ENCODE results near the gene ATP4B. TPM values are rescaled to one million over a fixed set of nuclear protein-coding genes. Genes with fewer than 3 reads are reported as not detected.
A peak's percentile ranks its signal among the peaks of the same experiment; 100 is the strongest.

Gene ATP4B
- total and polyA plus RNA-seq, 3 experiments from 2014 or later: not detected

DNA sequence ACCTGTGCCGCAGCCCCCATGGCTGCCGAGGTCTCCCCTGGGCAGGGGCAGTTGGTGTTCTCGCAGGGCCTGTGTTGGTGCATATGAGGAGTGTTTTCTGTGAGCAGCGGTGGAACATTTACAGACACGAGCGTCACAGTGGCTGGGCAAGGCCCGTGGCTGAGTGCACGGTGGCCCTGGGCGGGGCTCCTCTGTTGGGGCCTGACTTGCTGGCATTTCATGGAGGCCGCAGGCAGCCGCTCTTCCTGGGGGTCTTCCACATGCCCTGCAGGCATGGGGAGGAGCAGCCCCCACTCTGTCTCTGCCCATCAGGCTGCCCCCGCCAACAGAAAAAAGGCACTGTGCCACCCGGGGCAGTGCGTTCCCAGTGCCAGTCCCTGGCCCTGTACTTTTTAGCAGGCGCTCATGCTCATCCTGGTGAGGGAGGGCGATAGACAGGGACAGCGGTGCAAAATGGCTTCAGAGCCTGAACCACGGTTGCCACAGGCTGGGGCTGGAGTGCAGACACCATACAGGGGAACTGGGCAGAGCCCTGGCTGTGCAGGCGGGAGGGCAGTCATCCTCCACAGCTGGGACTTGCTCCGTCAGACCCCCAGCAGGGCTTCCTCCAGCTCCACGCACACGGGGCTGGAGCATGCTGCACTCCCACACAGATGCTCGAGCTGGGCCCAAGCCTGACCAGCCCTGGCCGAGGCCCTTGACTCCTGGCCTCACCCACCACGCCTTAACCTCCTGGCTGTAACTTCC is 49.9 kb downstream of the ATP4B start:
- Histone ChIP-seq H3K27ac (ENCODE audit: low read depth, low read length) (no peak overlapping the region), H3K4me3 (ENCODE audit: low read length) (no peak overlapping the region), H3K27me3 (ENCODE audit: insufficient read depth, low read length, poor library complexity, severe bottlenecking) (no peaks in the 10 kb centered on the region), H3K4me1 (ENCODE audit: insufficient read depth, low read length) (no peaks in the 10 kb centered on the region), H3K9me3 (ENCODE audit: low read length) (no peaks in the 10 kb centered on the region), H3K36me3 (ENCODE audit: insufficient read depth, low read length) (peaks cover 9% of the 10 kb centered on the region)
- H3K4me3 Mint-ChIP-seq: no peak overlapping the region
- H3K27me3 Mint-ChIP-seq: no peaks in the 10 kb centered on the region
- peaks cover 13 to 42% (median 25%) of the 10 kb centered on the region in 3 donors for H3K4me1 Mint-ChIP-seq
- H3K9me3 Mint-ChIP-seq: no peaks in the 10 kb centered on the region
- H3K36me3 Mint-ChIP-seq: peaks cover 0 to 36% (median 11%) of the 10 kb centered on the region in 3 donors
- CTCF ChIA-PET: no interaction called here
- POLR2A ChIA-PET: no interaction called here
- H3K27ac Mint-ChIP-seq: peak overlapping the region in 4 of 8 donors; percentile 17 to 64 (median 56)
- no peak for DNase-seq

DNA sequence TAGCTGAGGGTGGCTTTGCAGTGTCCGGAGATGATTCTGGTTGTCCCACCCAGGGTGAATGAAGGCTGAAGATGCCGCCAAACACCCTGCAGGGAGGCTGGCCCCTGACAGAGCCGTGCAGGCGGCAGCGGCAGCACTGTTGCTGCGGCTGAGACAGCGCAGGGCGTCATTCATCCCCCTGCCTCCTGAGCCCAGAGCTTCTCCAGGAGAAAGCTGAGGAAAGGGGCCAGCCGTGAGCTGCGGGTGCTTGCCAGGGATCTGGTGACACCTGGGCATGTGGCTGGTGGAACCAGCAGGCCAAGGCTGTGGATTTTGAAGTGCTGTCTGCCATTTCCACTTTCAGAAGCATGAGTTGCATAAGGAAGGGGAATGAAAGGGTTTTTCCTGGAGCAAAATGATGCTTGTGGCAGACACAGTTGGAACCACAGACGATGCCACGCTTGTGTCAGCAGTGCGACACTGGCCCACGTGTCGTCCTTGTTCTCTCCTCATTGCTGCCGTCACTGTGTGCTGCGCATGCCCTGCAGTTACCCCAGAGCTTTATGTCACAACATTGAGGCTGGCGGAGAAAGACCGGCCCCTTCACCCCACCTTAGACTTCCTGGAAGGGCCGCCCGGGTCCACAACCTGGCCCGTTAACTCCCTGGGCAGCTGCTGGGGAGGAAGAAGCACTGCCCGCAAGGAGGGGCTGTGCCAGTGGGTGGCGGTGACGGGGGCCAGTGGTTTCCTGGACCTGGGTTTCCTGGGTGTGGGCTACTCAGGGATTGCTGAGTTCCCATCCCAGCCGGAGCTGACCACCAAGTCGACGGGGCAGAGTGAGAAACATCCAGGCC is 50.7 kb downstream of the ATP4B start:
- H3K4me3 ChIP-seq (ENCODE audit: low read length): no peak overlapping the region
- CTCF ChIA-PET: no interaction called here
- peak overlapping the region in 2 of 8 donors; percentile 17 to 61 for H3K27ac Mint-ChIP-seq

DNA sequence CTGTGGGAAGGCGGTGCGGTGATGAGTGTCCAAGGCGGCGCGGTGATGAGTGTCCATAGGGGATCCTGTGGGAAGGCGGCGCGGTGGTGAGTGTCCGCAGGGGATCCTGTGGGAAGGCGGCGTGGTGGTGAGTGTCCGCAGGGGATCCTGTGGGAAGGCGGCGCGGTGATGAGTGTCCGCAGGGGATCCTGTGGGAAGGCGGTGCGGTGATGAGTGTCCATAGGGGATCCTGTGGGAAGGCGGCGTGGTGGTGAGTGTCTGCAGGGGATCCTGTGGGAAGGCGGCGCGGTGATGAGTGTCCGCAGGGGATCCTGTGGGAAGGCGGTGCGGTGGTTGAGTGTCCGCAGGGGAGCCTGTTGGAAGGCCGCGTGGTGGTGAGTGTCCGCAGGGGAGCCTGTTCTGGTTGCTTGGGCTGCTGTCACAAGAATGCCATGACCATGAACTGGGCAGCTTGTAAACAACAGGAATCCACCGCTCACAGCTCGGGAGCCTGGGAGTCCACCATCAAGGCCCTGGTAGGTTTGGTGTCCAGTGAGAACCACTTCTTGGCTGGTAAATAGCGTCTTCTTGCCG is 52.0 kb downstream of the ATP4B start:
- peak overlapping the region in 2 of 8 donors; percentile 9 to 35 for H3K27ac Mint-ChIP-seq
- Histone ChIP-seq H3K27ac (ENCODE audit: low read depth, low read length) (no peak overlapping the region), H3K27me3 (ENCODE audit: insufficient read depth, low read length, poor library complexity, severe bottlenecking) (no peaks in the 10 kb centered on the region), H3K36me3 (ENCODE audit: insufficient read depth, low read length) (peaks cover 3% of the 10 kb centered on the region), H3K4me3 (ENCODE audit: low read length) (no peak overlapping the region), H3K4me1 (ENCODE audit: insufficient read depth, low read length) (no peaks in the 10 kb centered on the region), H3K9me3 (ENCODE audit: low read length) (no peaks in the 10 kb centered on the region)
- ChIA-PET POLR2A (no interaction called here), CTCF (no interaction called here)
- H3K4me3 Mint-ChIP-seq: peak overlapping the region in 1 of 7 donors; percentile 79
- no peaks in the 10 kb centered on the region for H3K27me3 Mint-ChIP-seq
- no peaks in the 10 kb centered on the region for H3K9me3 Mint-ChIP-seq
- H3K36me3 Mint-ChIP-seq: peaks cover 0 to 18% (median 9%) of the 10 kb centered on the region in 3 donors
- H3K4me1 Mint-ChIP-seq: peaks cover 16 to 54% (median 30%) of the 10 kb centered on the region in 3 donors
- DNase-seq: no peak

More for the DNA sequence above, 50.7 kb downstream of the ATP4B start:
- peaks cover 0 to 30% (median 11%) of the 10 kb centered on the region in 3 donors for H3K36me3 Mint-ChIP-seq
- H3K9me3 ChIP-seq (ENCODE audit: low read length): no peaks in the 10 kb centered on the region
- H3K27me3 ChIP-seq (ENCODE audit: insufficient read depth, low read length, poor library complexity, severe bottlenecking): no peaks in the 10 kb centered on the region
- no peak overlapping the region for H3K4me3 Mint-ChIP-seq
- H3K27ac ChIP-seq (ENCODE audit: low read depth, low read length): no peak overlapping the region
- peak in 2 of 5 donors; percentile 5 to 34 for DNase-seq
- no peaks in the 10 kb centered on the region for H3K9me3 Mint-ChIP-seq
- H3K4me1 Mint-ChIP-seq: peaks cover 16 to 46% (median 25%) of the 10 kb centered on the region in 3 donors
- H3K36me3 ChIP-seq (ENCODE audit: insufficient read depth, low read length): peaks cover 9% of the 10 kb centered on the region
- H3K27me3 Mint-ChIP-seq: no peaks in the 10 kb centered on the region
- H3K4me1 ChIP-seq (ENCODE audit: insufficient read depth, low read length): no peaks in the 10 kb centered on the region
- POLR2A ChIA-PET: no interaction called here

DNA sequence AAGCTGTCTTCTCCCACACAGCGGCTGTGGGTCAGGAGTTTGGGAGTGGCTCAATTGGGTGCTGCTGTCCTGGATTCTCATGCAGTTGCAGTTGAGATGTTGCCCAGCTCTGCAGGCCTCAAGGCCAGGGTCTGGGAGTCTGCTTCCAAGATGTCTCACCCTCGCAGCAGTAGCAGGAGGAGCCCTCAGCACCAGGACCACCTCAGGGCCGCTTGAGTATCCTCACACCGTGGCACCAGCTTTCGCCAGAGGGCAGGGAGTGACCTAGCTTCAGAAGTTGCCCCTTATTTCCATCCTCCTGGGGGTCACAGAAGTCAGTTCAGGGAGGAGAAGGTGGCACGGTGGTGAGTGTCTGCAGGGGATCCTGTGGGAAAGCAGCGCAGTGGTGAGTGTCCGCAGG is 52.5 kb downstream of the ATP4B start:
- Mint-ChIP-seq H3K36me3 (peaks cover 0 to 16% (median 8%) of the 10 kb centered on the region in 3 donors), H3K4me1 (peaks cover 19 to 55% (median 31%) of the 10 kb centered on the region in 3 donors), H3K27me3 (no peaks in the 10 kb centered on the region), H3K27ac (peak overlapping the region in 2 of 8 donors; percentile 9 to 35), H3K9me3 (no peaks in the 10 kb centered on the region), H3K4me3 (no peak overlapping the region)
- DNase-seq: no peak
- ChIA-PET POLR2A (no interaction called here), CTCF (no interaction called here)
- no peaks in the 10 kb centered on the region for H3K4me1 ChIP-seq (ENCODE audit: insufficient read depth, low read length)
- H3K36me3 ChIP-seq (ENCODE audit: insufficient read depth, low read length): no peaks in the 10 kb centered on the region
- no peak overlapping the region for H3K27ac ChIP-seq (ENCODE audit: low read depth, low read length)
- no peak overlapping the region for H3K4me3 ChIP-seq (ENCODE audit: low read length)
- no peaks in the 10 kb centered on the region for H3K27me3 ChIP-seq (ENCODE audit: insufficient read depth, low read length, poor library complexity, severe bottlenecking)
- H3K9me3 ChIP-seq (ENCODE audit: low read length): no peaks in the 10 kb centered on the region

DNA sequence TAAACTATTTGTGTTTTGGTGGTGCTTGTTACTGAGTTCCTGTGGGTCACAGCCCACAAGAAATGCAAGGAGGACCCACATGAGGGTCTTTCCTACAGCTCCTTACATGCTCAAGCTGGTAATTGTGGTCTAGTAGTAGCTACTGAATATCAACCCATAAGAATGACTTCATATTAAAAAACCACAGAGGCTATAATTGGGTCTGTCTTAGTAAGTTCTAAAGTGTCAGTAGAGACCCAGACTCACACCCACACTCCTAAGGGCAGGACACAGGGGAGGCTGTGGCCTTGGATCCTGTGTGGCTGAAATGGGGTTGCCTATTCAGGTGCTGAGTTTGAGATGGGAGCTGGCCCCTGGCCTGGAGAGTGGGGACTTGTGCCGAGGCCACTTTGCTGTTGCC is 53.8 kb downstream of the ATP4B start:
- H3K4me3 Mint-ChIP-seq: no peak overlapping the region
- H3K27me3 Mint-ChIP-seq: no peaks in the 10 kb centered on the region
- H3K4me1 Mint-ChIP-seq: peaks cover 19 to 53% (median 36%) of the 10 kb centered on the region in 3 donors
- H3K9me3 Mint-ChIP-seq: no peaks in the 10 kb centered on the region
- no peak overlapping the region for H3K27ac Mint-ChIP-seq
- H3K36me3 Mint-ChIP-seq: peaks cover 0 to 12% (median 6%) of the 10 kb centered on the region in 3 donors
- H3K27me3 ChIP-seq (ENCODE audit: insufficient read depth, low read length, poor library complexity, severe bottlenecking): no peaks in the 10 kb centered on the region
- no peaks in the 10 kb centered on the region for H3K36me3 ChIP-seq (ENCODE audit: insufficient read depth, low read length)
- ChIA-PET POLR2A (no interaction called here), CTCF (no interaction called here)
- H3K27ac ChIP-seq (ENCODE audit: low read depth, low read length): no peak overlapping the region
- H3K4me1 ChIP-seq (ENCODE audit: insufficient read depth, low read length): no peaks in the 10 kb centered on the region
- no peaks in the 10 kb centered on the region for H3K9me3 ChIP-seq (ENCODE audit: low read length)
- no peak overlapping the region for H3K4me3 ChIP-seq (ENCODE audit: low read length)
- DNase-seq: no peak

DNA sequence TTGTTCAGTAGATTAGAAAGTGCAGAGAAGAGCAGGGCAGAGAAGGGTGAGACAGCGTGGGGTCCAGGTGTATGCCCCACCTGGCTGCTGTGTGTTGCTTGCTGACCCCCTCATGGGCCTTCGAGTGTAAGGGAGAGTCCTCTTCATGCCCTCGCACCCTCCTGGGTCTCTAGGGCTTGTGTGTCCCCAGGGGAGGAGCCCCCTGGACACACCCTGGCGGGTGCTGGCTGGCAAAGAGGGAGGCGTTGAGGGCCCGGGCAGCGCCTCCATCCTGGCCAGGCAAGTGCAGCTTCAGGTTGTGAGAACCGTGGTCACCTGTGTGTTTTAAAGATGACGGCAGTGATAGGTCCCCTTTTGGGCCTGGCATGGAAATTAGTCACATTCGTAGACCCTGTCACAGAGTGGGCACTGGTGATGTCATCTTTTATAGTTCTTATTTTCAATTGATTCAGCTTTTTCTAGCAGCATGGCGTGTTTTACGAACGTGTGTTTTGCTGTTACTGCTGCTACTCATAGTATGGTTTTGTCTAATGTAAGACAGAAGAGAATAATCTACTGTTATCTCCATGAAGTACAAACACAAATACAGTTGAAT is 54.8 kb downstream of the ATP4B start:
- H3K4me3 ChIP-seq (ENCODE audit: low read length): no peak overlapping the region
- no peaks in the 10 kb centered on the region for H3K9me3 Mint-ChIP-seq
- H3K4me3 Mint-ChIP-seq: no peak overlapping the region
- CTCF ChIA-PET: interaction anchor here (1.0 kb wide), 1 partner anchor 13 kb away, joined by 3 read pairs; no protein-coding TSS in a partner anchor
- peak overlapping the region in 2 of 8 donors; percentile 55 to 81 for H3K27ac Mint-ChIP-seq
- peaks cover 6 to 17% (median 7%) of the 10 kb centered on the region in 3 donors for H3K36me3 Mint-ChIP-seq
- H3K36me3 ChIP-seq (ENCODE audit: insufficient read depth, low read length): no peaks in the 10 kb centered on the region
- no peaks in the 10 kb centered on the region for H3K4me1 ChIP-seq (ENCODE audit: insufficient read depth, low read length)
- no peaks in the 10 kb centered on the region for H3K27me3 Mint-ChIP-seq
- H3K27ac ChIP-seq (ENCODE audit: low read depth, low read length): no peak overlapping the region
- no peaks in the 10 kb centered on the region for H3K9me3 ChIP-seq (ENCODE audit: low read length)
- POLR2A ChIA-PET: no interaction called here
- no peak for DNase-seq
- peaks cover 15 to 49% (median 31%) of the 10 kb centered on the region in 3 donors for H3K4me1 Mint-ChIP-seq
- no peaks in the 10 kb centered on the region for H3K27me3 ChIP-seq (ENCODE audit: insufficient read depth, low read length, poor library complexity, severe bottlenecking)

- Histone ChIP-seq H3K9me3 (ENCODE audit: low read length) (no peaks in the 10 kb centered on the region), H3K4me1 (ENCODE audit: insufficient read depth, low read length) (no peaks in the 10 kb centered on the region), H3K4me3 (ENCODE audit: low read length) (no peak overlapping the region), H3K27me3 (ENCODE audit: insufficient read depth, low read length, poor library complexity, severe bottlenecking) (no peaks in the 10 kb centered on the region), H3K27ac (ENCODE audit: low read depth, low read length) (no peak overlapping the region), H3K36me3 (ENCODE audit: insufficient read depth, low read length) (no peaks in the 10 kb centered on the region)
- peak overlapping the region in 3 of 8 donors; percentile 50 to 71 (median 55) for H3K27ac Mint-ChIP-seq
- no peaks in the 10 kb centered on the region for H3K9me3 Mint-ChIP-seq
- H3K27me3 Mint-ChIP-seq: no peaks in the 10 kb centered on the region
- peaks cover 6 to 24% (median 7%) of the 10 kb centered on the region in 3 donors for H3K36me3 Mint-ChIP-seq
- H3K4me3 Mint-ChIP-seq: no peak overlapping the region
- ChIA-PET CTCF (interaction anchor here (1.0 kb wide), 1 partner anchor 12 kb away, joined by 3 read pairs; no protein-coding TSS in a partner anchor), POLR2A (no interaction called here)
- peaks cover 15 to 47% (median 31%) of the 10 kb centered on the region in 3 donors for H3K4me1 Mint-ChIP-seq
- no peak for DNase-seq
Observed at GRCh38 chr13:113602291-113602988, 55.6 kb downstream of the ATP4B start.

Data from CD8-positive, alpha-beta memory T cell (primary cell).